ENCODE data around the gene PI16.

PI16 gene

DNA sequence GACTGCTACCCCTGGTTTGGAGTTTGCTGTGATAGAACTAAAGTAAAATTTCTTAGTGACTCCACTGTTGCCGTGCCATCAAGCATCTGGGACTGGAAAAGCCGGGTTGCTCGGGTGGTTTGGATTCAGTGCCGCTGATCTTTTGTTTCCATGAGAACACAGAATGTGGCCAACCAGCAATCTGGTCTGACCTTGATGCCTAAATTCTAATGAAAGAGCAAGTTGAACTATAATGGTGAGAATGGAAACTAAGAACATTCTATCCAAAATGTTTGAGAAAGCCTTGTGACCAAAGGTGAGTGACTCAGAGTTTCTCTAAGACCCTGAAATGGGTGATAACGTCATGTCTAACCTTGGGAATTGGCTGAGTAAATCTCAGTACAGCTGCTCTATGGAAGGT lies 9.9 kb upstream of the PI16 start:
- H3K4me1 ChIP-seq (ENCODE audit: low read length) = no peaks in the 10 kb centered on the region
- no peak overlapping the region for H2AFZ ChIP-seq (ENCODE audit: low read length)
- H4K20me1 ChIP-seq (ENCODE audit: insufficient read depth, low read length) = no peaks in the 10 kb centered on the region
- no peaks in the 10 kb centered on the region for H3K79me2 ChIP-seq (ENCODE audit: low read length)
- no peaks in the 10 kb centered on the region for H3K9me2 ChIP-seq (replicated peaks; ENCODE audit: insufficient read depth, low read length)
- no peak overlapping the region for H3K27ac ChIP-seq (ENCODE audit: low read length)
- no peaks in the 10 kb centered on the region for H3F3A ChIP-seq (ENCODE audit: insufficient read depth, low read length)
- TF ChIP-seq, protein P1, sequence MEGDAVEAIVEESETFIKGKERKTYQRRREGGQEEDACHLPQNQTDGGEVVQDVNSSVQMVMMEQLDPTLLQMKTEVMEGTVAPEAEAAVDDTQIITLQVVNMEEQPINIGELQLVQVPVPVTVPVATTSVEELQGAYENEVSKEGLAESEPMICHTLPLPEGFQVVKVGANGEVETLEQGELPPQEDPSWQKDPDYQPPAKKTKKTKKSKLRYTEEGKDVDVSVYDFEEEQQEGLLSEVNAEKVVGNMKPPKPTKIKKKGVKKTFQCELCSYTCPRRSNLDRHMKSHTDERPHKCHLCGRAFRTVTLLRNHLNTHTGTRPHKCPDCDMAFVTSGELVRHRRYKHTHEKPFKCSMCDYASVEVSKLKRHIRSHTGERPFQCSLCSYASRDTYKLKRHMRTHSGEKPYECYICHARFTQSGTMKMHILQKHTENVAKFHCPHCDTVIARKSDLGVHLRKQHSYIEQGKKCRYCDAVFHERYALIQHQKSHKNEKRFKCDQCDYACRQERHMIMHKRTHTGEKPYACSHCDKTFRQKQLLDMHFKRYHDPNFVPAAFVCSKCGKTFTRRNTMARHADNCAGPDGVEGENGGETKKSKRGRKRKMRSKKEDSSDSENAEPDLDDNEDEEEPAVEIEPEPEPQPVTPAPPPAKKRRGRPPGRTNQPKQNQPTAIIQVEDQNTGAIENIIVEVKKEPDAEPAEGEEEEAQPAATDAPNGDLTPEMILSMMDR (IDR thresholded peaks at IDR 0.05; ENCODE audit: low read length) = no peak
- TF ChIP-seq EZH2 (optimal IDR thresholded peaks at IDR 0.05; ENCODE audit: low read depth, low read length) = no peak
- no peak for TF ChIP-seq EZH2phosphoT487 (IDR thresholded peaks at IDR 0.05; ENCODE audit: low read length)
- no peak overlapping the region for H3K4me3 ChIP-seq (ENCODE audit: low read length)
- no peaks in the 10 kb centered on the region for H3K36me3 ChIP-seq (replicated peaks; ENCODE audit: insufficient read depth, low read length)
- DNase-seq = no peak
- H3K9ac ChIP-seq (ENCODE audit: low read length) = no peak overlapping the region
- H3K9me3 ChIP-seq (replicated peaks; ENCODE audit: insufficient read depth, low read length) = no peaks in the 10 kb centered on the region
- H3K27me3 ChIP-seq (replicated peaks; ENCODE audit: insufficient read depth, low read length) = no peaks in the 10 kb centered on the region
- no peak overlapping the region for H3K4me2 ChIP-seq (ENCODE audit: low read depth, low read length)

DNA sequence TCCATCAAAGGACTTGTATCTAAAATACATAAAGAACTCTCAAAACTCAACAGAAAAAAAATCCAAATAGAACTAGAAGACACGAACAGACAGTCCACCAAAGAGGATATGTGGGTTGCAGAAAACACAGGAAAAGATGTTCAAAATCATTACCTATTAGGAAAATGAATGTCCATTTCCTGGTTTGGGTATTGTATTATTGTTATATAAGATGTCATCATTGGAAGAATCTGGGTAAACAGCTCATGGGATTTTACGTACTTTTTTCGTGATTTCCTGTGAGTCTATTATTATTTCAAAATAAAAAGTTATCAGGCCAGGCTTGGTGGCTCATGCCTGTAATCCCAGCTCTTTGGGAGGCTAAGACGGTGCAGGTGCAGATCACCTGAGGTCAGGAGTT lies 9.2 kb upstream of the PI16 start:
- Histone ChIP-seq H3K9me2 (replicated peaks; ENCODE audit: insufficient read depth, low read length) (no peaks in the 10 kb centered on the region), H4K20me1 (ENCODE audit: insufficient read depth, low read length) (no peaks in the 10 kb centered on the region), H2AFZ (ENCODE audit: low read length) (no peak overlapping the region), H3K9ac (ENCODE audit: low read length) (no peak overlapping the region), H3F3A (ENCODE audit: insufficient read depth, low read length) (no peaks in the 10 kb centered on the region), H3K4me1 (ENCODE audit: low read length) (no peaks in the 10 kb centered on the region), H3K9me3 (replicated peaks; ENCODE audit: insufficient read depth, low read length) (no peaks in the 10 kb centered on the region), H3K79me2 (ENCODE audit: low read length) (no peaks in the 10 kb centered on the region), H3K27ac (ENCODE audit: low read length) (no peak overlapping the region), H3K4me3 (ENCODE audit: low read length) (no peak overlapping the region), H3K27me3 (replicated peaks; ENCODE audit: insufficient read depth, low read length) (no peaks in the 10 kb centered on the region), H3K4me2 (ENCODE audit: low read depth, low read length) (no peak overlapping the region), H3K36me3 (replicated peaks; ENCODE audit: insufficient read depth, low read length) (no peaks in the 10 kb centered on the region)
- no peak for DNase-seq
- TF ChIP-seq EZH2 (optimal IDR thresholded peaks at IDR 0.05; ENCODE audit: low read depth, low read length) (no peak), EZH2phosphoT487 (IDR thresholded peaks at IDR 0.05; ENCODE audit: low read length) (no peak)
- TF ChIP-seq, protein P1 (IDR thresholded peaks at IDR 0.05; ENCODE audit: low read length) = no peak

DNA sequence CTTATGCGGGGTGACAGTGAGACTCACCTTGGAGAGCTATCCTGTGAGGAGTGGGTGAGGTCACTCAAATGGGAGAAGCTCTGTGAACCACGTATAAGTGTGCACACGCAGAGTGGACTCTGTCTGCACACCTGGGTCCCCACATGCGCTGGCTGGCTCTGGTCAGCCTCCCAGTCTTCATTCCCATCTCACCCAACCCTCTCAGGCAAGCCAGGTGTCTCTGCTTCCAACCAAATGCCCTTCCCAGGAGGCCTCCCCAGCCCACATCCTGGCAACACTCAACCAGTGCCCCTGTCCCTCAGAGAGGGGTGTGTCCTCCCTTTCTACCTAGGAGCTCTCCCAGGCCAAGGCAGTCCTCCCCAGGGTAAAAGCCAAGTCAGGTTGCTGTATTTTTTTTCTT lies 8.0 kb upstream of the PI16 start:
- Histone ChIP-seq H3K36me3 (replicated peaks; ENCODE audit: insufficient read depth, low read length) (no peaks in the 10 kb centered on the region), H4K20me1 (ENCODE audit: insufficient read depth, low read length) (no peaks in the 10 kb centered on the region), H3K27me3 (replicated peaks; ENCODE audit: insufficient read depth, low read length) (no peaks in the 10 kb centered on the region), H3K4me3 (ENCODE audit: low read length) (no peak overlapping the region), H3F3A (ENCODE audit: insufficient read depth, low read length) (no peaks in the 10 kb centered on the region), H3K9me3 (replicated peaks; ENCODE audit: insufficient read depth, low read length) (no peaks in the 10 kb centered on the region), H3K27ac (ENCODE audit: low read length) (no peak overlapping the region), H3K4me2 (ENCODE audit: low read depth, low read length) (no peak overlapping the region), H3K9me2 (replicated peaks; ENCODE audit: insufficient read depth, low read length) (no peaks in the 10 kb centered on the region), H3K4me1 (ENCODE audit: low read length) (no peaks in the 10 kb centered on the region), H3K79me2 (ENCODE audit: low read length) (no peaks in the 10 kb centered on the region), H2AFZ (ENCODE audit: low read length) (no peak overlapping the region), H3K9ac (ENCODE audit: low read length) (no peak overlapping the region)
- TF ChIP-seq EZH2 (optimal IDR thresholded peaks at IDR 0.05; ENCODE audit: low read depth, low read length) = no peak
- TF ChIP-seq, protein P1 (IDR thresholded peaks at IDR 0.05; ENCODE audit: low read length) = no peak
- no peak for TF ChIP-seq EZH2phosphoT487 (IDR thresholded peaks at IDR 0.05; ENCODE audit: low read length)
- no peak for DNase-seq

Data from MM.1S (cell line).